Measurements from ENCODE around the gene NOP53.

The NOP53 gene

DNA sequence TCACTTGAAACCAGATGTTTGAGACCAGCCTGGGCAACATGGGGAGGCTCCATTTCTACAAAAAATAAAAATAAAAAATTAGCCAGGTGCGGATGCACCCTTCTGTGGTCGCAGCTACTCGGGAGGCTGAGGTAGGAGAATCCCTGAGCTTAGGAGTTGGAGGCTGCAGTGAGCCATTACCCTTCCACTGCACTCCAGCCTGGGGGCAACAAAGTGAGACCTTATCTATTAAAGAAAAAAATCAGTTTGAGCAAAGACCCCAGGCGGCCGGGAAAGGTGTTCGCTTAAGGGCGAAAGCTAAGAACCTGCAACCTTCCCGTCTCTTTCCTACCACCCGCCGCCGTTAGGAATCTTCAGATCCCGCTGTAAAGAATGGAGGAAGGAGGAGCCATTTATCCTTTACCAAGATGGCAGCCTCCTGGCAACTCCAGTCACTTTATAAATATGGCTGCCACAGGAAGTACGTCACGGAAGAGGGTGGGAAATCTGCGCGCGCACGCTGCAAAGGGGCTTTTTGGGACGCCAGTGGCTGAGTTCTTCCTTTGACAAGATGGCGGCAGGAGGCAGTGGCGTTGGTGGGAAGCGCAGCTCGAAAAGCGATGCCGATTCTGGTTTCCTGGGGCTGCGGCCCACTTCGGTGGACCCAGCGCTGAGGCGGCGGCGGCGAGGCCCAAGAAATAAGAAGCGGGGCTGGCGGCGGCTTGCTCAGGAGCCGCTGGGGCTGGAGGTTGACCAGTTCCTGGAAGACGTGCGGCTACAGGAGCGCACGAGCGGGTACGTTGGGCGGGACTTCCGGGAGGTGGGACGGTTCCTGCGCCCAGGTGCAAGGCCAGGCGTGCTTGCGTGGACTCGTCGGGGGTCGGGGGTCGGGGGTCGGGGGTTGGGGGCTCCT is at the start of gene NOP53:
TSS of gene NOP53 (plus strand) at position 537 of the 892 bp plus-strand sequence. CDS start at position 551, 14 bp downstream.
- in situ Hi-C loops (cut with HindIII; ENCODE audit: low pct_ligation_motif_present, low pct_unique_long_range_greater_than_20kb, low sequenced_read_pairs), result no loop called here
- DNase-seq, result peak; percentile 94

DNA sequence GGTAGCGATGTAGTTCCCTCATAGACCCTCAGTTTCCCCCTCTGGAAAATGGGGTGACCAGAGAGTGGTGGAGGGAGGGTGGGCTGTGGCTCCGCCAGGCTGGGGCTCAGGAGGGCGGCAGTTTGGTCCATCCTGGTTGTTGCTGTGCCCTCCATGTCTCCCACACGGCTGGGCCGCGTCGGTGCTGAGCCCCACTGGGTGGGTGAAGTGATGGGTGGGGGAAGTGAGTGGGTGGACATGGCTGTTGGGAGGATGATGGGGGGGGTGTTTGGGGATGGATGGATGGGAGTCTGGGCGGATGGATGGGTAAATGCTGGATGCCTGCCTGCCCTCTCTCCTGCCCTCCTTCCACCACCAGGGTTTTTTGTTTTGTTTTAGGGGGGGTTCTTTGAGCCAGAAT is 48.7 kb upstream of the NOP53 start:
- in situ Hi-C loops (cut with HindIII; ENCODE audit: low pct_ligation_motif_present, low pct_unique_long_range_greater_than_20kb, low sequenced_read_pairs), result no loop called here
- DNase-seq, result no peak

DNA sequence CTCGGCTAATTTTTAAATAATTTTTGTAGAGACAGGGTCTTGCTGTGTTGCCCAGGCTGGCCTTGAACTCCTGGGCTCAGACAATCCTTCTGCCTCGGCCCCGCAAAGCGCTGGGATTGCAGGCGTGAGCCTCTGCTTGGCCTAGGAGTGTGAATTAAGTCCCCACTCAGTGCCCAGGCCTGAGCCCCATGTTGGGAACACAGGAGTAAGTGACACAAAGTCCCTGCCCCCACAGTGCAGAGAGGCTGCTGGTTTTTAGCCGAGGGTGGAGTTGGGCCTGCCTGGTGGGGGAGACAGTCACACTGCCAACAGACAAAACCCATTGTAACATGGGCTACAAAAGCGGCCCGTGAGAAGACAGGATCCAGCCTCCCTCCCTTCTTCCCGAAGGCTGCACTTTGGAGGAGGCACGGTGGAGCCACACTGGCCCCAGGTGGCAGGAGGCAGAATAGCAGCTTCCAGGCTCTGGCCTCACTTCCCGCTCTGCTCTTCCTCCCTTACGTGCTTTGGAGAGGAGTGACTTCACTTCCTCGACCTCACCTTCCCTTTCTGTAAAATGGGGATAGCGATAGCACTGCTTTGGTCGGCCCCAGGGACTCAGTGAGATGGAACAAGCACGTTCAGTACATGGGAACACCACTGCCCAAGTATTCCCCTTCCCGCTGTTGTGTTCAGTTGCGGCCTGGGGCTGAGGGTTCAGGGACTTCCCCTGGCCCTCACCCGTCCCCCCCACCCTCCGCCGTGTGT is 47.3 kb upstream of the NOP53 start:
- DNase-seq, result peak; percentile 74
- in situ Hi-C loops (cut with HindIII; ENCODE audit: low pct_ligation_motif_present, low pct_unique_long_range_greater_than_20kb, low sequenced_read_pairs), result no loop called here

DNA sequence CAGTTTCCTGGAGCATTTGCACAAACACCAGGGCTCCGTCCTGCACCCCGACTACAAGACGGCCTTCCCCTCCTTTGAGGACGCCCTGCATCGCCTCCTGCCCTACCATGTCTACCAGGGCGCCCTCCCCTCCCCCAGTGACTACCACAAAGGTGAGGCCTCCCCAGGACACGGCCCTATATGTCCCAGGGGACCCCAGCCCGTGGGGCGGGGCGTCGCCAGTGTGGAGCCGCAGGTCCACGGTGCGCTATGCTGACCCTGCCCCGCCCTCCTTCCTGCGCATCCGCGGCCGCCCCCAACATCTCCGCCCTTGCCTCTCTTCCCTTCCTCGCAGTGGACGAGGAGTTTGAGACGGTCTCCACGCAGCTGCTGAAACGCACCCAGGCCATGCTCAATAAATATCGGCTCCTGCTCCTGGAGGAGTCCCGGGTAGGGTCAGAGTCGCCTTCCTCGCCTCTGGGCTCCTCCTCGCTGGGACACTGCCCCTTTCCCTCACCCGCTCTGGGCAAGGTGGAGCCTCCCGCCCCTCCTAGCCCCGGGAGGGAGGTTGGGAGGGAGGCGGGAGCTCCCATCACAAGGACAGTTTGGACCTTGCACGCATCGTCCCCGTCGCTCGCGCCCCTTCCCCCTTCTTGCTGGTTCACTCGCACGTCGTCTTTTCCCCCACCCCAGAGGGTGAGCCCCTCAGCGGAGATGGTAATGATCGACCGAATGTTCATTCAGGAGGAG is 46.6 kb upstream of the NOP53 start:
- DNase-seq, result no peak
- in situ Hi-C loops (cut with HindIII; ENCODE audit: low pct_ligation_motif_present, low pct_unique_long_range_greater_than_20kb, low sequenced_read_pairs), result no loop called here

DNA sequence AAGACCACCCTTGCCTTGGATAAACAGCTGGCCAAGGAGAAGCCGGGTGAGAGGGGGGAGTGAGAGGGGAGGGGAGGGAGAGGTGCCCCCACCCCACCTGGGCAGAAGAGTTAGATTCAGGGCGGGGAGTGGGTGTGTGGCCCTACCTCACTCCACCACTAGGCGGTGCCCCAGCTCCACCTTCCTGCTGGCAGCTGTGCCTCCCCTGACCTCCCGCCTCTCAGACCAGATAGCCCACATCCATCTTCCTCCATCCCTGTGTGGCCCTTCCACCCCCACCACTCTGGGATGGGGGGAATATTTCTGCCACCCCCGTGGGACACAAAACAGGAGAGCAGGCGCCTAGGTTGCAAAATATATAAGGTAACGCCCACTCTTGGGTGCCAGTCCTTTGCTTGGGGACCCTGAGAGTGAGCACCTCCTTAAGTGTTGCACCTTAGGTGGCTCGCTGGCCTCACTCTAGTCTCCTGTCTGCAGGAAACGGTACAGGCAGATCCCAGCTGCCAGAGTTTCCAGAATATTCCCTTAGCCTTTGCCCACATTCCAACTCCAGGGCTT is 45.9 kb upstream of the NOP53 start:
- DNase-seq, result peak; percentile 62
- in situ Hi-C loops (cut with HindIII; ENCODE audit: low pct_ligation_motif_present, low pct_unique_long_range_greater_than_20kb, low sequenced_read_pairs), result no loop called here

DNA sequence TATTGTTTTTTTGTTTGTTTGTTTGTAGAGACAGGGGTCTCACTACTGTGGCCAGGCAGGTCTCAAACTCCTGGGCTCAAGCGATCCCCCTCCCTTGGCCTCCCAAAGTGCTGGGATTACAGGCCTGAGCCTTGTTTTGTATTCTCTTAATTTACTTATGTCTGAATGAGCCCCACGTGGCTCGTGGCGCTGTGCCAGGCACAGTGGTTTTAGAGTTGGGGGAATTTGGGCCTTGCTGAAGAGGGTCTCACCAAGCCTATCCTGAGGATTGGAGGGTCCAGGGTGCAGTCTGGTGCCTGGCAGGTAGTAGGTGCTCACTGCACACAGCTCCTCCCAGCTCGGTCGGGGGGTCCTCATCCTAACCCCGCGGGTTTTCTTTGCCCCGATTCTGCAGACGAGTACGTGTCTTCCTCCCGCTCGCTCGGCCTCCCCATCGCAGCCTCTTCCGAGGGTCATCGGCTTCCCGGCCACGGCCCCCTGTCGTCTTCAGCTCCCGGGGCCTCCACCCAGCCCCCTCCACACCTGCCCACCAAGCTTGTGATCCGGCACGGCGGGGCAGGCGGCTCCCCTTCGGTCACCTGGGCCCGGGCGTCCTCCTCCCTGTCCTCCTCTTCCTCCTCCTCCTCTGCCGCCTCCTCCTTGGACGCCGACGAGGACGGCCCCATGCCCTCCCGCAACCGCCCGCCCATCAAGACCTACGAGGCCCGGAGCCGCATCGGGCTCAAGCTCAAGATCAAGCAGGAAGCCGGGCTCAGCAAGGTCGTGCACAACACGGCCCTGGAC is 44.2 kb upstream of the NOP53 start:
- DNase-seq, result no peak
- in situ Hi-C loops (cut with HindIII; ENCODE audit: low pct_ligation_motif_present, low pct_unique_long_range_greater_than_20kb, low sequenced_read_pairs), result no loop called here

DNA sequence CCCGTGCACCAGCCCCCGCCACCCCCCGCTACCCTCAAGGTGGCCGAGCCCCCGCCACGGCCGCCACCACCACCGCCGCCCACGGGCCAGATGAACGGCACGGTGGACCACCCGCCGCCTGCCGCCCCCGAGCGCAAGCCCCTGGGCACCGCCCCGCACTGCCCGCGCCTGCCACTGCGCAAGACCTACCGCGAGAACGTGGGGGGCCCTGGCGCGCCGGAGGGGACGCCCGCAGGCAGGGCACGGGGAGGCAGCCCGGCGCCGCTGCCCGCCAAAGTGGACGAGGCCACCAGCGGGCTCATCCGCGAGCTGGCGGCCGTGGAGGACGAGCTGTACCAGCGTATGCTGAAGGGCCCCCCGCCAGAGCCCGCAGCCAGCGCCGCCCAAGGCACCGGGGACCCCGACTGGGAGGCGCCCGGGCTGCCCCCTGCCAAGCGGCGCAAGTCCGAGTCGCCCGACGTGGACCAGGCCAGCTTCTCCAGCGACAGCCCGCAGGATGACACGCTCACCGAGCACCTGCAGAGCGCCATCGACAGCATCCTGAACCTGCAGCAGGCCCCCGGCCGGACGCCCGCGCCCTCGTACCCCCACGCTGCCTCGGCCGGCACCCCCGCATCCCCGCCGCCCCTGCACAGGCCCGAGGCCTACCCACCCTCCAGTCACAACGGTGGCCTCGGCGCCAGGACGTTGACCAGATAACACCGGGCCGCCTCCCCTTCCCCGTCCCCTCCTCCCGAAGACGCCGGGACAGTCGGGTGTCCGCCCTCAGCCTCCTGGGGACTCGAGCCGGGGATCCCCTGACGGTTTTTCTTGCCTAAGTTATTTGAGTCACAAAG is 43.4 kb upstream of the NOP53 start:
- DNase-seq, result no peak
- in situ Hi-C loops (cut with HindIII; ENCODE audit: low pct_ligation_motif_present, low pct_unique_long_range_greater_than_20kb, low sequenced_read_pairs), result no loop called here

DNA sequence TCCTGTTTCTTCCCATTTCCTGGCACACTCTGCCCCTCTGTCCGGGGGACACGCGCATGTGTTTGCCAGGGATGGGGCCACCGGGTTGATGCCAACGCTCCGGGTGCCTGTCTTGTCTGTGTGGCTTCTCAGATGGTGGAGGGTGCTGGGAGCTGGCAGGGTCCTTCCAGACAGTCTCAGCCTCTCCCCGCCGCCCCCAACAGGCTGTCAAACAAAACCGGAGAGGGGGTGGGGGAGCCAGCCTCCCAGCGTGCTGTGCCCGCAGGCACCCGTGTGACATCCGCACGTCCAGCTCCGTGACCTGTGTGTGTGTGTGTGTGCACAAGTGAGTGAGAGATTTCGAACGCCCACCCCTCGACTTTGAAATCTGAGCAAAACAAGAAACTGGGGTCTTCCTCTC is 42.7 kb upstream of the NOP53 start:
- no peak for DNase-seq
- in situ Hi-C loops (cut with HindIII; ENCODE audit: low pct_ligation_motif_present, low pct_unique_long_range_greater_than_20kb, low sequenced_read_pairs), result no loop called here

DNA sequence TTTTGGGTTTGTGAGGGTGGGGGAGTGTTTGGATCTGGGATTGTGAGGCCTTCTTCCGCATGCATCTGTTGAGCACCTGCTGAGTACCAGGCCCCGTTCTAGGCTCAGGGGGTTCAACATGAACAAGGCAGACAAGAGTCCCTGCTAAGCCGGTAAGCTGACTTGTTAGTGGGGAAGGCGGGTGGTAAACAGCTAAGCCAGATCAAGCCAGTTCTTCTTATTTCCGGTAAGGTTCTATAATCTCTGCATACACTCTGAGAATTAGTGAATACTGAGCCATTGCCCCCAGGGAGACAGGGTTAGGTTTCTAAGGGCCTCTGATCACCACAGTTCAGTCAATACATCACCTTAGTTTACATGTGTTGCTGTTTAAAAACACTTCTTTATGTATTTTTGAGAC is 42.0 kb upstream of the NOP53 start:
- DNase-seq, result no peak
- in situ Hi-C loops (cut with HindIII; ENCODE audit: low pct_ligation_motif_present, low pct_unique_long_range_greater_than_20kb, low sequenced_read_pairs), result no loop called here

DNA sequence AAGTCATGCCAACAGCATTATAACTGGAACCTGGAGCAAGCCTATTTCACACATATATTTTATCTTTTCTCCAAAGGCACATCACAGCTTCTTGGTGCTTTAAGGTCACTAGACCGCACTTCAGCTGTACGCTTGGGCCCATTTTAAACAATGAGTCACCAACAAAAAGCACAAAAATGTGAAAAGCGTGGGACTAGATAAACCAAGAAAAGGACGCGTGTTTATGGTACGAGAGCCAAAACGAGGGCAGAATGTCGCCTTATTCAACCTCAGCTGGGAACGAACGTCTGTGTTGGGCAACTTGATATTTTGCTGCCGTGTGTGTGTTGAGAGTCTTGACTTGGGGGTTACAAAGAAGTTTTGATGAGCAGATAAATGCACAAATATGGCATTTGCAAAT is 41.3 kb upstream of the NOP53 start:
- no peak for DNase-seq
- in situ Hi-C loops (cut with HindIII; ENCODE audit: low pct_ligation_motif_present, low pct_unique_long_range_greater_than_20kb, low sequenced_read_pairs), result no loop called here

DNA sequence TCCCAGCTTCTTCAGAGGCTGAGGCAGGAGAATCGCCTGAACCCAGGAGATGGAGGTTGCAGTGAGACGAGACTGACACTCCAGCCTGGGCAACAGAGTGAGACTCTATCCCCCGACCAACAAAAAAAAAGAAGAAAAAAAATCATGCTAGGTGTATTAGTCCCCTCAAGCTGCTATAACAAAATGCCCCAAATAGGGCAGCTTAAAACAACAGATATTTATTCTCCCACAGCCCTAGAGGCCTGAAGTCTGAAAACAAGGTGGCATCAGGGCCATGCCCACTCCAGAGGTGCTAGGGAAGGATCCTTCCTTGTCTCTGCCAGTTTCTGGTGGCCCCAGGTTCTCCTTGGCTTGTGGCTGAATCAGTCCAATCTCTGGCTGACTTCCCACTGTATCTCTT is 40.7 kb upstream of the NOP53 start:
- in situ Hi-C loops (cut with HindIII; ENCODE audit: low pct_ligation_motif_present, low pct_unique_long_range_greater_than_20kb, low sequenced_read_pairs), result no loop called here

DNA sequence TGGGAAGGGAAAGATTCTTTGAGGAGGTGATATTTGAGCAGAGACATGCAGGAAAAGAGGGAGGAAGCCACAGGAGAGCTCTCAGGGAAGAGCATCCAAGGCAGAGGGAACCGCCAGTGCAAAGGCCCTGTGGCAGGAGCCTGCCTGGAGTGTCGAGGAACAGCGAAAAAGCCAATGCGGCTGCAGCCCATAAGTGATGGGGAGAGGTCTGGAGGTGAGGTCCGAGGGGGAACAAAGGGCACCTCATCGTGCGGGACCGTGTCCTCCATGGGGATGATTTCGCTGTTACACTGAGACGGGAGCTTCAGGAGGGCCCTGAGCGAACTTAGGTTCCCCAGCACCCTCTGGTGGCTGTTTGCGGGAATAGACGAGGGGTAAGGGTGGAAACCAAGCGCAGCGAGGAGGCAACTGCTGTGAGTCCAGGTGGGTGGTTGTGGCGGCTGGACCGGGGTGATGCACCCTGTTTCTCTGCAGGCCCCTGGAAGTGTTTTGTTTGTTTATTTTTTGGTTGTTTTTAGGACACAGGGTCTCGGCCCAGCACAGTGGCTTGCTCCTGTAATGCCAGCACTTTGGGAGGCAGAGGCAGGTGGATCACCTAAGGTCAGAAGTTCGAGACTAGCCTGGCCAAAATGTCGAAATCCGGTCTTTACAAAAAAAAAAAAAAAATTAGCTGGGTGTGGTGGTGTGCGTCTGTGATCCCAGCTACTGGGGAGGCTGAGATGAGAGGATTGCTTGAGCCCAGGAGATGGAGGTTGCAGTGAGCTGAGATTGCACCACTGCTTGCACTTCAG is 38.0 kb upstream of the NOP53 start:
- DNase-seq, result peak; percentile 71
- in situ Hi-C loops (cut with HindIII; ENCODE audit: low pct_ligation_motif_present, low pct_unique_long_range_greater_than_20kb, low sequenced_read_pairs), result no loop called here

More for the DNA sequence above, 40.7 kb upstream of the NOP53 start:
- DNase-seq, result no peak

DNA sequence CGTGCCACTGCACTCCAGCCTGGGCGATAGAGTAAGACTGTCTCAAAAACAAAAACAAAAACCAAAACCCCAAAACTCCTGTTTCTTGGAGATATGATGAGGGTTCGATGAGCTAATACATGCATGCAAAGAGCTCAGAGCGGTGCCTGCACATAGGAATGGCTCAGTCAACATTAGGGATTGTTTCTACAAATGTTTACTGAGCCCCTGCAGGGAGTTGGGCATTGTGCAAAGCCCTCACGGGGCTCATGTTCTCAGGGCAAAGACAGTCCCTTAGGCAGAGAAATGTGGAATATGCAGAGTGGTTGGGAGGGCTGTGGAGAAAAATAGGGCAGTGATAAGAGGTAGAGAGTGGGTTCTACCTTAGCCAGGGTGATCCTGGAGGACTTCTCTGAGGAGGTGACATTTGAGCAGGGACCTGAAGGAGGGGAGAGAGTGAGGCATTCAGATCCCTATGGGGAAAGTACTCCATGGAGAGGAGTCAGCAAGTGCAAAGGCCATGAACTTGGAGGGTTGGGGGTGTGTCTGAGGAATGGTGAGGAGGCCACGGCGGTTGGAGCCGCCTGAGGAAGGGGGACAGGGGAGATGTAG is 33.6 kb upstream of the NOP53 start:
- DNase-seq, result no peak
- in situ Hi-C loops (cut with HindIII; ENCODE audit: low pct_ligation_motif_present, low pct_unique_long_range_greater_than_20kb, low sequenced_read_pairs), result no loop called here

DNA sequence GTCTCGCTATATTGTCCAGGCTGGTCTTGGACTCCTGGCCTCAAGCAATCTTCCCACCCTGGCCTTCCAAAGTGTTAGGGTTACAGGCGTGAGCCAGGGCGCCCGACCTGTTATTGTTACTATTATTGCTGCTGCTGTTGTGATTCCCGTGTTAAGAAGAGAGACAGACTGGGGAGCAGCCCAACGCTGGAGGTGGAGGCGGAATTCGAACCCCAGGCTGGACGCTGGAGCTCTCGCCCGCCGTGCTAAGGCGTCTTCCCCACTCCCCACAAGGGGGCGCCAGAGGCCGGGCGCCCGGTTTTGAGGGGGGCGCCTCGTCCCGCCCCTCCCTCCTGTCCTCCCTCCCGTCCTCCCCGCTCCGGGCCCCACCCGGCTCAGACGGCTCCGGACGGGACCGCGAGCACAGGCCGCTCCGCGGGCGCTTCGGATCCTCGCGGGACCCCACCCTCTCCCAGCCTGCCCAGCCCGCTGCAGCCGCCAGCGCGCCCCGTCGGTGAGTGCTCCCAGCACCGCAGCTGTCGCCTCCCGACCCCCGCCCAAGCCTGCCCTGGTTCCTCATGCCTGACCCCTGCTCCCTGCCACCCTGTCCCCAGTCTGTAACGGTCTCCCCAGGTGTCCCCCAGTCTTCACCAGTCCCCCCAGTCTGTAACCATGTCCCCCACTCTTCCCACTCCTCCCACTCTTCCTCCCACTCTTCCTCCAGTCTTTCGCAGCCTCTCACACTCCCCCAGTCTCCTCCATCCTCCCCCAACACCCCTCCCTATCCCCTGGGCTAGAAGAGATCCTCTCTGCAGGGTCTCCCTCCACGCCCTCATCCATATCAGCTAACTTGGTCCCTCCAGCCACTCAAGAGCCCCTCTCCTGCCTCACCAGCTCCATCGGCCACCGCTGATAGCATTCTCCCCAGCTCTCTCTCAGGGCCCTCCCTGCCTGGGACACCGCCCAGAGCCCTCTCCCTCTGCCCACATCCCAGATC is 32.0 kb upstream of the NOP53 start, which contains the start of gene EHD2:
TSS of gene EHD2 (plus strand) at position 377 of the 976 bp plus-strand sequence. CDS start 3,191 bp downstream, outside the sequence.
- DNase-seq, result peak; percentile 60
- in situ Hi-C loops (cut with HindIII; ENCODE audit: low pct_ligation_motif_present, low pct_unique_long_range_greater_than_20kb, low sequenced_read_pairs), result no loop called here

DNA sequence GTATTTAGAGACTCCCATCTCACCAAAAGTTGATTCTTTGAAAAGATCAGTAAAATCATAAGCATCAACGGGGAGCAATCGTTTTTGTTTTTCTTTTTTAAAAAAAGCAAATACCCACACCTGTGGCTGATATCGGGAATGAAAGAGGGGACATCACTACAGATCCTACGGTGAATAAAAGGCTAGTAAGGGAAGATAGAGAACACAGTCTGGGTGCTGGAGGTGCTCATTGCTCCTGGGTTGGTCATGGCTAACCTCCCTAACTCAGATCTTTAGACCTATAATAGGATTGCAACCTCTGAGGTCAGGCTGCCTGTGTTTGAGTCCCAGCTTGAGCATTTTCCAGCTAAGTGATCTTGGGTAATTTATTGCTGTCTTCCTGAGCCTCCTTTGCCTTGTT is 31.0 kb upstream of the NOP53 start:
- in situ Hi-C loops (cut with HindIII; ENCODE audit: low pct_ligation_motif_present, low pct_unique_long_range_greater_than_20kb, low sequenced_read_pairs), result no loop called here

More for the DNA sequence above, 31.0 kb upstream of the NOP53 start:
- peak; percentile 27 for DNase-seq
